GM21576 (cell line): Measurements from ENCODE around the gene FBXW2.
"Not testable (repeated sequence)": the region's sequence is repeated elsewhere in the genome, so short reads cannot be mapped to it uniquely, and the experiment has no call there.

Experiments used
- ATAC-seq: cut with Tn5 transposase; IDR thresholded peaks from one replicate; pipeline ENCODE4 v1.9.1; 2021; ENCODE audit warnings: mild to moderate bottlenecking, moderate library complexity; ENCODE audit not compliant: unreplicated experiment

The FBXW2 gene

DNA sequence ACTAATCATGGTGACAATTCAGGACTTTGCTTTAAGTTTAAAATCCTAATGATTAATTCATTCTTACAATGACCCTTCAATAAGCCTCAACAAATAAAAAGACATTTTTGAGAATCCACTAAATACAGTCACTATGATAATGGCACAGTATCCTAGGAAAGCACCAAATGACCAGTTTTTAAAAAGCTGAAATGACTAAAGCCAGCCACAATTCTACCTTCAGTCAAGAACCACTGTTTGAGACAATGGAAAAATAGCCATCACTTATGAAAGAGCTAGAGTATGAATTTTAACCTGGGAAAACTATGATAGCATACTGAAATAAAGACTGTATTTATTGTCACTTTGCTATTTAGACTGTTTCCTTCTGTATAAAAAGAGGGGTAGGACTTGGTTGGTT lies 14.0 kb downstream of the FBXW2 start:
- ATAC-seq, result no peak

DNA sequence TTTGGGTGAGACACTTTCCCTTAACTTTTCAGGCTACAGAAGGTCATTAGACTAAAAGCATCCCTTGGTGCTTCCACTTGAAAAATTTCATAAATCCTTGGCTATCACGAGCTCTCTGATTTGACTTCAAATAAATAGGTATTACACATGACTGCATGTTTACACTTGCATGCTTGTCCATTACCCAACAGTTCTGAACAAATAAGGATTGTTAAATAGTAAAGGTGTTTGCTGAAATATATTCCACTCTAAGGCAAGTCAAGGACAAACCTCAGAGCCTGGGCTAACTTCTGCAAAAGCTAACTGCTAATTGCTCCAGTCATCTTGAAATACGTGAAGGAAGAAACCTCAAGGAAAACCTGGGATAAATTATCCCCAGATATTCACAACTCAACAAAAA lies 14.5 kb downstream of the FBXW2 start:
- ATAC-seq, result no peak

DNA sequence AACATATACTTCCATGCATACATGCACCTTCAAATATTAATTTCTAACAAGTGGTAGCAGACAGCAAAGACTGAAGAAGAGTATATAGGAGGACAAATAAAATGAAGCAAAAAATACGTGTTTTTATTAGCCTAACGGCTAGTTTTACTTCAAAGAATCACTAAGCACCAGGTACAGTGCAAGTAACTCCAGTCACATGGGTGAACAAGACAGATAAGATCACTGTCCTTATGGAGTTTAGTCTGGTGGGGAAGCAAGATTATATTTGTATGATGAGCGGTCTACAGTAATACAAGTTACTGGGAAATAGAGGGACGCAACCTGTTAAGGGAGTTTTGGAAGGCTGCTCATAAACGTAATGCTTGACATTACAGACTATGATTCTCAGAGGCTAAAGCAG lies 16.0 kb downstream of the FBXW2 start:
- no peak for ATAC-seq

DNA sequence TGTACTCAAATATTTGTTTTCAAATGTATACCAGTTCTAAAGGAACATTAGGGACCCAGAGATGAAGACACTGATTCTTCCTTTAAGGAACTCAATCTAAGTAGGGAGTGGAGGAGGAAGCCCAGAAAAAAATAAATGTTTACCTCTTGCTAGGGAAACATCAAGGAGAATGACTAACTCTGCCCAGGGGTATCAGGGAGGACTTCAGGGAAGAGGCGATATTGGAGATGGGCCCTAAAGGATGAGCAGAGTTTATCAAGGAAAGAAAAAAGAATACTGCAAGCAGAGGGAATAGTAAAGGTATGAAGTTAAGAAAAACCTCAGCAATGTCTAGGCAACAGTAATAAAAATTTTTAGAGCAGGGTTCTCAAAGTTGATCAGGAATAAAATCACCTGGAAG lies 16.4 kb downstream of the FBXW2 start:
- no peak for ATAC-seq

DNA sequence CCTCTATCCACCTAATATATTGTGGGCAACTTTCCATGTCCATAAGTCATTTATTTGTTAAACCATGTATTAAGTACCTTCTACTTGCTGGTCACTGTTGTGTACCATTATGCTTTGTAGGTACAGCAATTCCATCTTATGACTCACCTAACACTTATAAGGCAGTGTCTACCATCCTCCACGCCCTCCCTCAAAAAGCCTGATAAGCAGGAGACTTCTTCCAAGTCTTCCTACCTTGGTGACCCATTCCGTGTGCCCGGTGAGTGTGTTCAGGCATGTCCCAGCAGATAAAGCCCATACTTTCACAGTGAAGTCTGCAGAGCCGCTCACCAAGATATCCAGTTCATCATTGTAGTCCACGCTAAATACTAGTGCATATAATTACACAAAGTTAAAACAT lies 17.4 kb downstream of the FBXW2 start:
- ATAC-seq, result no peak

DNA sequence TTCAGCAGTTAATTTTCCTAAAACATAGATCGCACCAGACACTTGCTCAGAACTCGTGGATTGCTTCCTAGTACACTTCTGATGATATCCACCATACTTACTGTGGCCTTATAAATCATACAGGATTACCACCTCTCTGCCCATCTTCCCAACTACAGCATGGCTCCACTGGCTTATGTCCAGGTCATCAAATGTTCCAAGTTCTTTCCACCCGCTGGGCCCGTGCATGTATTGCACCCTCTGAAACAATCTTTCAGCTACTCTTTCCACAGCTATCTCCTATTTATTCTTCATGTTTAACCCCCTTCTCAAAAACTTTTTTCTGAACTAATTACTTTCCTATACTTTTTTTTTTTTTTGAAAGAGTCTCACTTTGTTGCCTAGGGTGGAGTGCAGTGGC lies 18.5 kb downstream of the FBXW2 start:
- ATAC-seq, result no peak

DNA sequence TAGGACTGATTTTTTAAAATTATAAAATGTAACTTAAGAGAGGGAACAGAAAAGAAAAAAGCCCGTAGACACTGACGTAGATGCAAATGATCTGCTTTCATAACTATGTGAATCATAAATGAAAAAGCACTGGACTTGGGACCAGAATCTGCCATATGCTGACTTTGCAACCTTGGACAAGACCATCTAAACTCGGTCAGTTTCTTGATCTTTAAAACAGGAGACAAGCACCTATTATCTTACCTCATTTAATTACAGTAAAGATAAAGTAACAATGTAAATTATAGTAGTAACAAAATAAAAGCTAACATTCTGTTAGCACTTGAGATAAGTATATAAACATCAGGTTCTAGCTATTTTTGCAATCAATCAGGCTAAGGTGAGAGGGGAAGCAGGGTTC lies 20.0 kb downstream of the FBXW2 start:
- ATAC-seq, result no peak

DNA sequence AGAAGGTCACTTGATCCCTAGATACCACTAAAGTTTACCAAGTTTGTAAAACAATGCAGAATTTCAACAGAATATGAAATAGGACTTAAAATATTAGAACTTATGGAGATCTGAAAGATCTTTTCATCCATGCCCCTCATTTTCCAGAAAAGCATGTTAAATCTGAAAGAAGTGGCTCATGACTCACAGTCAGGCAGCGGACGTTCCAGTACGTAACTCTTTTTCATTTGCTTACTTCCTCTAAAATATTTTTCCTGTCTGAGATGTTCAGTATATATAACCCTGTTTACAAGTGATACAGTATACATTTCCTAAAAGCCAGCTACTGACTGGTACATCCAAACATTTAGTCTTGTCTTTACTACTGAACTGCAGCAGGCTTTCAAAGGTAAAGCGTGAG lies 22.3 kb downstream of the FBXW2 start:
- no peak for ATAC-seq

DNA sequence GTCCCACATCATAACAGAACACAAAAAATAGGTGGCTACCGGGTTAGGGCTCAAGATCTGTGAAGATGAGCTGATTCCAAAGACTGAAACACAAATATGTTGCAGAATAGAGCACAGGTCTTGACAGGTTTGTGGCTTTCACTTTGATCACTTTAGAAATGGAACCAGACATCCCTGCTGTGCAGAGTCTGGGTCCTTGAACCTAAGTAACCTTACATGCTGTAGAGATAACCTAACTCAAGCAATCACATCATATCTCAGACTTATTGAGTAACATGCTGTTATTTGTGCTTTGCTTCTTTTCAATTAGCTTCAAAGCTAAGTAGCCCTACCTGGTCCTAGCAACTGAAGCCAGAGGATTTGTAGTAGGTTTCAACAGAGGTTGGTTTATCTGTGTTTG lies 24.3 kb downstream of the FBXW2 start:
- no peak for ATAC-seq

DNA sequence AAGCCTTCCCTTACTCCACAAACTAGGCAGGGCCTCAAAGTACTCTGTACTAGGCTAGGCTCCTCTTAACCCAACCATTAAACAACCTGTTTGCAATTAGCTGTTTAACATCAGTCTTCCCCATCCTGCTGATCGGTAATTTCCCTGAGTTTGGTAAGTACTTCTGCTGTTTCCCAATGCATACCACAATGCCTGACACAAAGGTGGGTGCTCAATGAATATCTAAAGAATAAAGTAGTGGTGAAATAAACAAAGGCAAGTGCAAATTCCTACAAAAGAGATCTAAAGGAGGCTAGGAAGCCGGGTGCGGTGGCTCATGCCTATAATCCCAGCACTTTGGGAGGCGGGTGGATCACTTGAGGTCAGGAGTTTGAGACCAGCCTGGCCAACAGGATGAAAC lies 25.0 kb downstream of the FBXW2 start:
- ATAC-seq, result no peak

DNA sequence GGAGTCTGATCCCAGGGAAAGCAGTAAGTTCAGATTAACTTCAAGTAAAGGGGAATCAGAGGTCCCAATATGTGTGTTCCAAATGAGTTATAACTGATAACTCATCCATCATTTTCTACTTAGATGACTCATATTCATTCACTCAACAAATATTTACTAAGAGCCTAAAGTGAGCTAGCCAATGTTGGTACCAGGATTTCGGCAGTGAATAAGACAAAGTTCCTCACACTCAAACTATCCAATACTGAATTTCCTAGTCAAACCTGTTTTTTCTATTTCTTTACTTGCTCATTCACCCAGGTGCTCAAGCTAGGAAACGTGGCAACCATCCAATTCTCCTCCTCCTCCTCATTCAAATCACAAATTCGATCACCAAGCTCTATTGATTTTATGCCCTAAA lies 25.8 kb downstream of the FBXW2 start:
- ATAC-seq, result no peak

DNA sequence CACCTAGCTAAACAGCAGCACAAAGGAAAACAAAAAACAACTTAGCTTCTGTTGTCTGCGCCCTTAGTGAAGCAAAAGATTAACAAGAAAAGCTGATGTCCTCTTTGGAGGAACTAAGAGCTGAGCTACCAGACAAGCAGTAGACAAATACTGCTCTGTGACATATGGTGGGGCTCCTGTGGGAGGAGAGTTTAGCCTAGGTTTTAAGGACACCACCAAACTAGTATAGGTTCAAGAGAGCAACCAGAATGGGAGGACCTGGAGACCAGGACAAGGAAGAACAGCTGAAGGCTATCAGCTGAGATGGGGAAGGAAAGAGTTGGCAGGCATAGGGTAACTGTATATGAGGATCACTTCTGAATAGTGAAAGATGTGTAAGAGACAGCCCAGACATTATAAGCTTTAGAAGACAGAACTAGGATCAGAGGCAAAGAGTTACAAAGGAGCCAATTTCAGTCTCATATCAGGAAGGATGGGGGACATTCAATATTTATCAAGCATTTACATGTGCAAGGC lies 27.2 kb downstream of the FBXW2 start:
- ATAC-seq, result no peak

DNA sequence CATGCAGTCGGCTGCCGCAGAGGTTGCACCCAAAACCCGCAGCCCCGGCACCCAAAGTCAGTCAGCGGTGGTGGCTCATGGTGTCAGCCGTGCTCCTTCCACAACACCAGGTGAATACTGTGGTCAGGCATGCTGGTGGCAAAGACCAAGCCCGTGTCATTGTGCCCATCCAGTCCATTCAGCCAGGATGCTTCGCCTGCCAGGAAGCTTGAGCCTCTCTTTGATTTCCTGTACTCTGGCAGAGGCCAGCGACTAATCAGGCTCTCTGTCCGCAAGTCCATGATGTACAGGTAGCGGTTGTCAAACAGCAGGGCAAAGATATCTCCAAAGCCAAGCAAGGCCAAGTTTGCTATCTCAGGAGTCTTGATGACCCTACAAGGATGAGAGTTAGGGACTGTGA lies 28.7 kb downstream of the FBXW2 start:
- no peak for ATAC-seq

DNA sequence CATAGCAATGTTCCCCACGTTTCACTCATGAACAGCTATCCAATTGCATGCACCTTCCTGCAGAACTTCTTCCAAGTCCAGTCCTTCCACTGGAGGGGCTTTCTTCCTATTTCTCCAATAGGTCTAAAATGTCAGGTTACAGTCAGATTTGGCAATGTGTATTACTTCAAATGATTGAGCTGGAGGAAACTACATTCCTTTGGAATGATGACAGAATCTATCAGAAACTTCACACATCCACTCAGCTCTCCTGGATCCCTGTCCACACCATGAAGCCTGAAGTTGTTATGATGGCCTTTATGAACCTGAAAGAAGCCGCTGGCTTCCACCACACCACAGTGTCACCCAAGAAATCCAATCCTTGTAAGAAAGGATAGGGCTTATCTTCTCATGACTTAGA lies 32.2 kb downstream of the FBXW2 start:
- no peak for ATAC-seq

DNA sequence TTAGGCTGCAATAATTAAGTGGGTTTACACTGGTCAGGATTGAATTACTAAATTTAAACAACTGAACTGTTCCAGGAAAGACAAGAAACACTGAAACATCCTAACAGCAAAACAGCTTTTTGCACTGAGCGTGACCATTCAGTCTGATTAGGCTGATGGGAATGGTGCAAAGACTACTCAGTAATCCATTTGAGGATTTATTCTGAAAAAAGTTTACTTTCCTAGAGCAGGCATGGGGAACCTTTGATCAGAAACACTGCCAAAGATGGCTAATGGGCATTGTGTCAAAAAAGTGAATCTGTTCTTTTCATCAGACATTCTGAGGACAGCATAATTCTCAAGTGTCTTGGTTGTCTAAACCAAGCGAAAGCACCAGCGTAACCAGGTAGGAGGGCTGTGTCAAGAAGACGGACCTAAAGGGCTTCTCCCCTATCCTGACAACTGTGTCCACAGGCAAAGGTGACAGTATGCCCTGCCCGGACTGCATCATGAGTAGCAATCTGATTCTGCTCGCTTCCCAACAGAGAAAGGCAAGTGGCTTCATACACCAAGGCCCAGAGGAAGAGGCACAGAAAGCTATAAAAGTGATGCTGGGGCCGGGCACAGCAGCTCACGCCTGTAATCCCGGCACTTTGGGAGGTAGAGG lies 33.3 kb downstream of the FBXW2 start:
- no peak for ATAC-seq

DNA sequence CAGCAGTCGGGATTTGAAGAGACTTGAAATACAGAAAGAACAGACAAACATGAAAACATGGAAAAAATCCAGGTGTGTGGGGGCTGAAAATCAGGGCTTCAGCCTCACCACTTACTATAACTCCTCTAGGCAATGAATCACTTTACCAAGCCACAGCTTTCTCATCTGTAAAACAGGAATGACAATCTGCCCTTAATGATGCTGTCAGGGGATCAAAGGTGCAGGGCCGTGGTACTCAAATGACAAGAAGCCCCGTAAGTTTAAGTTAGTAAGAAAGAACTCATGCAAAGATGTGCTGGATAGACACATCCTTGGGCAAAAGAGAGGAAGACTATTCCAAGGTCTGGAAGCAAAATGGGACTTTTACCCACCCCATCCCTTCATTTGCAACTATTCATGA lies 34.7 kb downstream of the FBXW2 start:
- no peak for ATAC-seq

DNA sequence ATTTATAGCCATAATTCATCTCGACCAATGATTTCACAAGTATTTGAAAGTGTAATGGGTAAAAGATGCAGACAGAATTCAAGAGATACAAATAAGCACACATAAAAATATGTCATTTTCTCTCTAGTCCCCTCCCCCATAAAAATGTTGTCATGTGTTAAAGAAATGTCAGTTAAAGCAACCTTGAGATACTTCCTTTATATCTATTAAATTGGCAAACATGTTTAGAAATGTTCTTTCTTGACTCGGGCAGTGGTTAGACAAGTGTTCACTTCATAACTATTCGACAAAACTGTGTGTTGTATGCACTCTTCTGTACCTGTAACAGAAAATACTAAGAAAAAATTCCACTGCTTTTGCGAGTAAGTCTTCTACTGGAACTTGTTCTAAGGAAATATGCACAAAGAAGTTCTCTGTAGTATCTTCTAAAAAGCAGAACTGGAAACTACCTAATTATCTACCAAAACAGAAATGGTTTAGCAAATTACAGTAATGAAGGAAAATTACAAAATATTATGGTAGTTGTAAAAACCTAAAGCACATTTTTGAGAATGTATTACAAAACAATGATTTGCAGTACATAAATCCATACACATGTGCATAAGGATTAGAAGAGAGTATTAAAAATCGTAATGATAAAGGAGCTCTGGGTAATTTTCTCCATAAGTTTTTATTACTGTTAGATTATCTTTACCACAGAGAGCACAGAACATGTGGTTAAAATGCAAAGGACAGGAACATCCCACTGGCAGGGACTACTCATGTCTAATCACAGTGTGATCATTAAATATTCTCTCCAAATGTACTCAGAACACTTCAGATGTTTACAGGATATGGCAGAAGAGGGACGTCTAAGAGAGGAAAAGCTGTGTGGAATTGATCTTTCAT lies 35.9 kb downstream of the FBXW2 start:
- no peak for ATAC-seq

DNA sequence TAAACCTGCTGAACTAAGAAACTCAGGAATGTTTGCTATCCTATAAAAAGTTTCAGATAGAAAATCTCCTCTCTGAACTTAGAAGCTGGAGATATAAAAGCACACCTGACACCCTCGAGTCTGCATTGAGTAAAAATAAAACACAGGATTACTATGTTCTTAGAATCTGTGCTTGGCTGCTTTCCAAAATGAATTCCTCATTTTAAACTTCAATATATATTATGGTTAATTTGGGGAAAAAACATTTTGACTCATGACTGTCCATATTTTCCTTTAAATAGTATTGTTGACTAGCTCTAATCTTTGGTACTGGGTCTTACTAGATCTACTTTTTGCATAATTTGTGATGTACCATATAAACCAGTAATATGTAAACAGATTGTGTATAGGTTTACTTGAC lies 36.7 kb downstream of the FBXW2 start:
- ATAC-seq, result no peak

DNA sequence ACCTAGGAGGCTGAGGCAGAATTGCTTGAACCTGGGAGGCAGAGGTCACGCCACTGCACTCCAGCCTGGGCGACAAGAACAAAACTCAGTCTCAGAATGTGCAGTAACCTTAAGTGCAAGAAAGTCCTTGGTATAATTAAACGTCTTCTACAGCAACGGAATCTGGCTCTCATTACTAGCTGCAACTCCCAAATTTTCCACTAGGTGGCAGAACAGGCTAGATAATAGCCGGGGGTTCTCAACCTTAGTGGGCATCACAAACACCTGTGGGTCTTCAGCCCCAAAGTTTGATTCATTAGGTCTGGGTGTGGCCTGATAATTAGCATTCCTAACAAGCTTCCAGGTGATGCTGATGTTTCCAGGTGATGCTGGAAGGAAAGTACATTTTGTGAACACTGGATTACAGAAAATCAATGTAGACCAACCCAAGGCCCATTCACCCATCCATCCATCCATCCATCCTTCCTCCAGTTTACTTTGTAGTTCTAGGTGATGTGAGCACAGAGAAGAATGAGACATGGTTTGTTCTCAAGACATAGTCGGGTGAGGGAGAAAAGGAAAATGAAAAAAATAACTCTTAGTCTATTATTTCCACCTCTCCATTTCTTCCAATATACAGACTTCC lies 37.3 kb downstream of the FBXW2 start:
- no peak for ATAC-seq

DNA sequence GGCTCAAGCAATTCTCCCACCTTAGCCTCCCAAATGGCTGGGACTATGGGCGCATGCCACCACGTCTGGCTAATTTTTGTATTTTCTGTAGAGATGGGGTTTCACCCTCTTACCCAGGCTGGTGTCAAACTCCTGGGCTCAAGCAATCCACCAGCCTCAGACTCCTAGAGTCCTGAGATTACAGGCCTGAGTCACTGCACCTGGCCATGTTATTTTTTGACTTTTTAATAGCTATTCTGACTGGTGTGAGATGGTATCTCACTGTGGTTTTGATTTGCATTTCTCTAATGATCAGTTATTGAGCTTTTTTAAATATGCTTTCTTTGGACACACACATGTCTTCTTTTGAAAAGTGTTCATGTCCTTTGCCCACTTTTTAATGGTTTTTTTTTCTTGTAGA lies 38.2 kb downstream of the FBXW2 start:
- ATAC-seq, result peak; percentile 67

DNA sequence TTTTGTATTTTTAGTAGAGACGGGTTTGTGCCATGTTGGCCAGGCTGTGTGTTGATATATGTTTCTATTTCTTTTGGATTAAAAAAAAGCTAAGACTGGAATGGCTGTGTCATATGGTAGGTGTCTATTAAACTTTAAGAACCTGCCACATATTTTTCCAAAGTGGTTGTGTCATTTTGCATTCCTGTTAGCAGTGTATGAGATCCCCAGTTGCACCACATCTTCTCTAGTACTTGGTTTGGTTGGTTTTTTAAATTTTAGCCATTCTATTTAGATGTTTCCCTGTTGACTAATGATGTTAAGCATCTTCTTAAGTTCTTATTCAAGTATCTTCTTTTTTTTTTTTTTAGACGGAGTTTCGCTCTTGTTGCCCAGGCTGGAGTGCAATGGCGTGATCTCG lies 42.8 kb downstream of the FBXW2 start:
- no peak for ATAC-seq

DNA sequence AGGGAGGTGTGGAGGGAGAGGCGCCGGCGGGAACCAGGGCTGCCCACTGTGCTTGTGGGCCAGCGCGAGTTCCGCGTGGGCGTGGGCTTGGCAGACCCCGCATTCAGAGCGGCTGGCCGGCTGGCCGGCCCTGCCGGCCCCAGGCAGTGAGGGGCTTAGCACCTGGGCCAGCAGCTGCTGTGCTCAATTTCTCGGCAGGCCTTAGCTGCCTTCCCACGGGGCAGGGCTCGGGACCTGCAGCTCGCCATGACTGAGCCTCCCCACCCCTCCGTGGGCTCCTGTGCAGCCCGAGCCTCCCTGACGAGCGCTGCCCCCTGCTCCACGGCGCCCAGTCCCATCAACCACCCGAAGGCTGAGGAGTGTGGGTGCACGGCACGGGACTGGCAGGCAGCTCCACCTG lies 46.9 kb downstream of the FBXW2 start:
- ATAC-seq, result not testable (repeated sequence)
